Ascending aorta (tissue), 2 donors: ENCODE measurements around the gene CTDNEP1. TPM values are rescaled to one million over a fixed set of nuclear protein-coding genes. Genes with fewer than 3 reads are reported as not detected.

ENCODE experiments used
- DNase-seq, 2 donors: peaks; one replicate each; pipeline ENCODE4 v3.0.0-alpha.2; 2019; ENCODE audit warnings: low spot score in 2 of 2
- H3K27ac ChIP-seq, 2 donors: fragments of 200-600 bp; sonication (generic); one replicate each; pipeline ENCODE4 v1.5.1; 2016 to 2017; ENCODE audit warnings: mild to moderate bottlenecking in 1 of 2
- H3K27me3 ChIP-seq: fragments of 200-600 bp; sonication (generic); one replicate; pipeline ENCODE4 v1.5.1; 2017
- H3K36me3 ChIP-seq, 2 donors: fragments of 200-600 bp; sonication (generic); one replicate each; pipeline ENCODE4 v1.5.1; 2016
- H3K4me1 ChIP-seq, 2 donors: fragments of 200-600 bp; sonication (generic); one replicate each; pipeline ENCODE4 v1.5.1; 2016 to 2017; ENCODE audit warnings: mild to moderate bottlenecking in 1 of 2
- H3K4me3 ChIP-seq, 2 donors: fragments of 200-600 bp; sonication (generic); one replicate each; pipeline ENCODE4 v1.5.1; 2016 to 2017; ENCODE audit warnings: mild to moderate bottlenecking in 1 of 2
- H3K9me3 ChIP-seq, 2 donors: fragments of 200-600 bp; sonication (generic); one replicate each; pipeline ENCODE4 v1.5.1; 2016
- intact Hi-C: fragments of 100-400 bp; cut with DNase I; formaldehyde crosslinking; loops from one replicate; pipeline ENCODE4 v1.15.1; 2023
- total RNA-seq: library from RNA; depleted of rRNA; stranded (reverse); fragments of >200 nt; gene quantifications from one replicate; pipeline ENCODE4 v1.1.0, GENCODE V29; 2016
- TF ChIP-seq, protein P1 (sequence below), 3 experiments: fragments of 200-600 bp in 2 of 3; fragments of 450-650 bp in 1 of 3; sonication (generic) in 2 of 3; IDR thresholded peaks; one replicate each; pipeline ENCODE4 v1.5.1; 2016 to 2019; ENCODE audit warnings: antibody characterized with exemption in 3 of 3, mild to moderate bottlenecking in 1 of 3, moderate library complexity in 1 of 3

The CTDNEP1 gene
- total RNA-seq, 1 donor from 2014 or later: 81.4 TPM

DNA sequence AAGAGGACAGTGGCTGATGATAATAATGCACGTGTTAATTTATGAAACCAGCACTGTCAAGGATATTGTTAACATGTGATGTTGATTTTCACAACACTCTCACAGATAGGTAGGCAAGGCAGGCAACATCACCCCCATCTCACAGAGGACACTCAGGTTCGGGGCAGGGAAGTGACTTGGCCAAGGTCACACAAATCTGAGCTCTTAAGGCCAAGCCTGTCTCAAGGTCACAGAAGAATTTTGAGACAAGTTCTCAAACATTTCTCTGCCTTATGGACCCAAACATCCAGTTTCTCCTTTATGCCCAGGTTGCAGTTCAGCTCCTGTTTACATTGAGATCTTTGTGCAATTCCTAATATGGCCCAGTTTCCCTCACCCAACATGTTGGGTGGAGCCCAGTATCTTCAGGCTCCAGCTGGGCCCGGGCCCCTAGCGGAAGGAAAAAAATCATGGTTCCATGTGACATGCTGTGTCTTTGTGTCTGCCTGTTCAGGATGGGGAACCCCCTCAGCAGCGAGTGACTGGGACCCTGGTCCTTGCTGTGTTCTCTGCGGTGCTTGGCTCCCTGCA, 31.3 kb upstream of the CTDNEP1 start:
- no peaks in the 10 kb centered on the region for H3K27me3 ChIP-seq
- DNase-seq: no peak
- peaks cover 9 to 16% of the 10 kb centered on the region in 2 donors for H3K4me1 ChIP-seq
- H3K9me3 ChIP-seq: no peaks in the 10 kb centered on the region
- H3K4me3 ChIP-seq: peak overlapping the region in 1 of 2 donors; percentile 56
- no peak overlapping the region for H3K27ac ChIP-seq
- intact Hi-C loops: no loop called here
- H3K36me3 ChIP-seq: no peaks in the 10 kb centered on the region
- TF ChIP-seq, protein P1, sequence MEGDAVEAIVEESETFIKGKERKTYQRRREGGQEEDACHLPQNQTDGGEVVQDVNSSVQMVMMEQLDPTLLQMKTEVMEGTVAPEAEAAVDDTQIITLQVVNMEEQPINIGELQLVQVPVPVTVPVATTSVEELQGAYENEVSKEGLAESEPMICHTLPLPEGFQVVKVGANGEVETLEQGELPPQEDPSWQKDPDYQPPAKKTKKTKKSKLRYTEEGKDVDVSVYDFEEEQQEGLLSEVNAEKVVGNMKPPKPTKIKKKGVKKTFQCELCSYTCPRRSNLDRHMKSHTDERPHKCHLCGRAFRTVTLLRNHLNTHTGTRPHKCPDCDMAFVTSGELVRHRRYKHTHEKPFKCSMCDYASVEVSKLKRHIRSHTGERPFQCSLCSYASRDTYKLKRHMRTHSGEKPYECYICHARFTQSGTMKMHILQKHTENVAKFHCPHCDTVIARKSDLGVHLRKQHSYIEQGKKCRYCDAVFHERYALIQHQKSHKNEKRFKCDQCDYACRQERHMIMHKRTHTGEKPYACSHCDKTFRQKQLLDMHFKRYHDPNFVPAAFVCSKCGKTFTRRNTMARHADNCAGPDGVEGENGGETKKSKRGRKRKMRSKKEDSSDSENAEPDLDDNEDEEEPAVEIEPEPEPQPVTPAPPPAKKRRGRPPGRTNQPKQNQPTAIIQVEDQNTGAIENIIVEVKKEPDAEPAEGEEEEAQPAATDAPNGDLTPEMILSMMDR (IDR thresholded peaks at IDR 0.05): no peak

DNA sequence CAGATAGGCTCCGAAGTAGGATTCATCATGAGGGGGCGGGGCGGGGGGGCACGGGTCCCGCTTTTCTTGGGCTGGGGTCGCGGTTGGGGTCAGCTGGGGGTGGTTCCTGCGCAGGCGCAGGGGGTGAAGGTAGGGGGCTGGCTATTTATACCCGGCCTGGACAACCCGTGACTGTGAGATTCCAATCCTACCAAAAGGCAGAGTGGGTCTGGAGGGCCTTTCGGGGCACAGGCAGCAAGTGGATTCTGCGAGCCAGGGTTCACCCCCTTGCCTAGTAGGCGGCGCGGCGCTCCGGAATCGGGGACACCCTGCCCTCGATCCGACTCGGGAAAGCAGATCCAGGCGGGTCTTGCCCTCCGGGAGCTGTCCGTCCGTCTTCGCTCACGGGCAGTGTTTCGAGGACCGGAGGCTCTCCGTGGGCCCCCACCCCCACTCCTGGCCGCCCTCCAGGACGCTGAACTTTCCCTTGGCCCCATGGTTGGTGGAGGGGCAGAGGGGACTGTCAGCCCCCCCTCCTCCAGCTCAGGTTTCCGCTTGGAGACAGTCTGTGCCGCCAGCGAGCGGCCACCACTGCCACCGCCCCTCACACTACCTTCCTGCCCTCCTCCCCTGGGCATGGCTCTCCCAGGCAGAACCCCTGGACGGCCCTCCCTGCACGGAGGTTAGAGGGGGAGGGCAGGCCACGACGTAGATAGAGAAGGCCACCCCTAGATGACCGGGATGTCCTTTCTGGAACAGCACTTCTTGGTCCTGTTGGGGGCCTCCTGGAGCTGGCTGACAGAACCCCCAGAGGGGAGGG, 30.6 kb upstream of the CTDNEP1 start:
- TF ChIP-seq, protein P1 (IDR thresholded peaks at IDR 0.05): no peak
- DNase-seq: no peak
- Histone ChIP-seq H3K4me1 (peaks cover 9 to 16% of the 10 kb centered on the region in 2 donors), H3K27me3 (no peaks in the 10 kb centered on the region), H3K4me3 (peak overlapping the region; percentile 56), H3K36me3 (no peaks in the 10 kb centered on the region), H3K9me3 (no peaks in the 10 kb centered on the region), H3K27ac (no peak overlapping the region)
- intact Hi-C loops: loop anchor here (1.0 to 2.0 kb wide), 2 partner anchors 30 to 67 kb away; partner anchors contain the start of gene ELP5

DNA sequence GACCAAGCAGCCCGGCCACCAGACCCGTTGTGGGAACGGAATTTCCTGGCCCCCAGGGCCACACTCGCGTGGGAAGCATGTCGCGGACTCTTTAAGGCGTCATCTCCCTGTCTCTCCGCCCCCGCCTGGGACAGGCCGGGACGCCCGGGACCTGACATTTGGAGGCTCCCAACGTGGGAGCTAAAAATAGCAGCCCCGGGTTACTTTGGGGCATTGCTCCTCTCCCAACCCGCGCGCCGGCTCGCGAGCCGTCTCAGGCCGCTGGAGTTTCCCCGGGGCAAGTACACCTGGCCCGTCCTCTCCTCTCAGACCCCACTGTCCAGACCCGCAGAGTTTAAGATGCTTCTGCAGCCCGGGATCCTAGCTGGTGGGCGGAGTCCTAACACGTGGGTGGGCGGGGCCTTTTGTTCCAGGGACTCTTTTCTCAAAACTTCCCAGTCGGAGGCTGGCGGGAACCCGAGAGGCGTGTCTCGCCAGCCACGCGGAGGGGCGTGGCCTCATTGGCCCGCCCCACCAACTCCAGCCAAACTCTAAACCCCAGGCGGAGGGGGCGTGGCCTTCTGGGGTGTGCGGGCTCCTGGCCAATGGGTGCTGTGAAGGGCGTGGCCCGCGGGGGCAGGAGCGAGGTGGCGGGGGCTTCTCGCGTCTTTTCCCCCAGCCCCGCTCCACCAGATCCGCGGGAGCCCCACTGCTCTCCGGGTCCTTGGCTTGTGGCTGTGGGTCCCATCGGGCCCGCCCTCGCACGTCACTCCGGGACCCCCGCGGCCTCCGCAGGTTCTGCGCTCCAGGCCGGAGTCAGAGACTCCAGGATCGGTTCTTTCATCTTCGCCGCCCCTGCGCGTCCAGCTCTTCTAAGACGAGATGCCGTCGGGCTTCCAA, 29.8 kb upstream of the CTDNEP1 start, which contains the start of gene SLC2A4:
Gene SLC2A4, plus strand, starts transcription at position 645 of the 879 bp plus-strand sequence. Its CDS starts 217 bp downstream, at position 862.
- H3K27me3 ChIP-seq: no peaks in the 10 kb centered on the region
- H3K27ac ChIP-seq: peak within 1 kb of the TSS; percentile 73 to 81
- peak within 1 kb of the TSS; percentile 56 for H3K4me3 ChIP-seq
- peaks cover 9 to 16% of the 10 kb centered on the region in 2 donors for H3K4me1 ChIP-seq
- H3K36me3 ChIP-seq: no peaks in the 10 kb centered on the region
- no peaks in the 10 kb centered on the region for H3K9me3 ChIP-seq
- intact Hi-C loops: loop anchor here (1.0 to 2.0 kb wide), 2 partner anchors 29 to 67 kb away; partner anchors contain the start of gene ELP5
- TF ChIP-seq, protein P1 (IDR thresholded peaks at IDR 0.05): no peak
- DNase-seq: peak; percentile 73 to 94

DNA sequence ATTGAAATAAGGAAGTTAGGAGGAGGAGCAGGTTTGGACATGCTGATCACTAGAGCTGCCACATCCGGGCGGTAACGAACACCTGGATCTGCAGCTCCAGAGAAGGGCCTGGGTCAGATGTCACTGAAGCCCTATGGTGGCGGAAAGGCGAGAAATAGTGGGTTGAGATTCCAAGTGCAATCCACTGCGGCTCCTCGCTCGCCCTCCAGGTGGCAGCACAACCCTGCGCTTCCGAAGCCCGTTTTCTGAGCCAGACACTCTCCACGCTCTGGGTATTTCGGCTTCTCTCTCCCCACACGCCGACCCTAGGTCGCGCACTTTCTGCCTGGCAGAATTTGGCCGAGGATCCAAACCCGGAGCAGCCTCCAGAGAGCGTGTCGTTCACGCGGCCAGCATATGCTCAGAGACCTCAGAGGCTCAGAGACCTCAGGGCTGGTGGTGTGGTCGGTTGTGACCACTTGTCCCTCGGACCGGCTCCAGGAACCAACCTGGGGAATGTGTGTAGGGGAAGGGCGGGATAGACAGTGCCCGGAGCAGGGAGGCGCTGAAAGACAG, 29.1 kb upstream of the CTDNEP1 start:
- Histone ChIP-seq H3K9me3 (no peaks in the 10 kb centered on the region), H3K27ac (peak overlapping the region; percentile 73 to 81), H3K36me3 (no peaks in the 10 kb centered on the region), H3K27me3 (no peaks in the 10 kb centered on the region), H3K4me1 (peaks cover 9 to 16% of the 10 kb centered on the region in 2 donors), H3K4me3 (peak overlapping the region; percentile 56)
- intact Hi-C loops: loop anchor here (1.0 to 2.0 kb wide), 4 partner anchors 16 to 66 kb away; partner anchors contain the start of gene ELP5
- TF ChIP-seq, protein P1 (IDR thresholded peaks at IDR 0.05): peak; percentile 90 to 94 (median 94)
- DNase-seq: peak in 1 of 2 donors; percentile 89

DNA sequence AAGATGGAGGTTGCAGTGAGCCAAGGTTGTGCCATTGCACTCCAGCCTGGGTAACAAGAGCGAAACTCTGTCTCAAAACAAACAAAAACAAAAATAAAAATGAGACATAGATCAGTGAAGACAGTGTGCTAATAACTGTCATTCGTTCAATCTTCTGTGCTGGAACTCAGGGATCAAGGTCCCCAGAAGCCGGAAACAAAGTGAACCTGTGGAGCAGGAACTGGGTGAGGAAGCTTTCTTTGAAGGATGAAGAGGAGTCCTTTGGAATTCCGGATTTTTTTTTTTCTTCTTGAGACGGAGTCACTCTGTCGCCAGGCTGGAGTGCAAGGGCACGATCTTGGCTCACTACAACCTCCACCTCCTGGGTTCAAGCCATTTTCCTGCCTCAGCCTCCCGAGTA, 27.9 kb upstream of the CTDNEP1 start:
- no peak overlapping the region for H3K4me3 ChIP-seq
- no peaks in the 10 kb centered on the region for H3K27me3 ChIP-seq
- no peak overlapping the region for H3K27ac ChIP-seq
- peaks cover 9 to 16% of the 10 kb centered on the region in 2 donors for H3K4me1 ChIP-seq
- TF ChIP-seq, protein P1 (IDR thresholded peaks at IDR 0.05): no peak
- no peaks in the 10 kb centered on the region for H3K9me3 ChIP-seq
- no peak for DNase-seq
- intact Hi-C loops: no loop called here
- H3K36me3 ChIP-seq: no peaks in the 10 kb centered on the region
